T-helper 1 cell (primary cell): ENCODE data around the gene NBEAL2.
A peak's percentile ranks its signal among the peaks of the same experiment; 100 is the strongest.

Experiments used
- DNase-seq, 5 donors: peaks; one replicate each; pipeline ENCODE4 v3.0.0-alpha.2; 2012 to 2020

The NBEAL2 gene

DNA sequence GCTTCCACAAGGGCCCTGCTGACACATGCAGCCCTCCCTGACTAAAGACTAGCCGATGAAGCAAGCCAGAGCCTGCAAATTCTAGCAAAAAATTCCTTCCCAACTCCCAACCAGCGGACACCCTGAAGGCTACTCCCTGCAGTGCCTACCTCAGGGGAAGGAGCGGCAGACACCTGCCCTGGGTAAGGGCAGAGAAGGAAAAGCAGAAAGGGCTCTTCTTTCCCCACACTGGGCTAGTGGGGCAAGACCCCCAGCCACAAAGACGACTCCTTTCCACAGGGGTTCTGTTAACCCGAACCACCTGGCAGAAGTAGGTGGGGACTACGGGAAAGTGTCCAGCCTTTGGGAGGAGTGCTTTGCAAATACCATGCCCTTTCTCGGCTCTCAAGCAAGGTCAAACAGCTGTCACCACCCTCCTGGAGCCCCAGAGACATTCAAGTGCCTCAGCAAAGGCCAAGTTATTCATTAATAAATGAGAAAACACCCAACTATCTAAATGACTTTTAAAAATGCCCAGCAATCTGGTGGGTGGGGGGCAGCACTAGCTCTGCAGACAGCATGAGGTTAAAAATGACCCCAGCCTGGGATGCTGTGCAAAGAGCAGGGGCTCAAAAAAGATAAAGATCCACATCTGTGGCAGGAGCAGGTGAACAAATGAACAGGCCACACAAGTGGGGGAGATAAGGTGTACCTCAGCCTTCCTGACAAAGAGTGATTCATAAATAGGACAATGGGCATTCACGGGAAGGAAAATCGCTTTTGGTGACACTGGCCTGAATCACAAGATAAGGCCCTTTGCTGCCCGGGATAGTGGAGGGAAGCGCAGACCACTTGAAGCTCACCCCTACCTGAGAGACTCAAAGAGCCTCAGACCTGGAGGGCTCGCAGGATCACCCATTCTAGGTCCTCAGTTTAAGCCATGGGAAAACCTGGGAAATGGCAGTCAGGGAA is 36.0 kb upstream of the NBEAL2 start:
- no peak for DNase-seq

DNA sequence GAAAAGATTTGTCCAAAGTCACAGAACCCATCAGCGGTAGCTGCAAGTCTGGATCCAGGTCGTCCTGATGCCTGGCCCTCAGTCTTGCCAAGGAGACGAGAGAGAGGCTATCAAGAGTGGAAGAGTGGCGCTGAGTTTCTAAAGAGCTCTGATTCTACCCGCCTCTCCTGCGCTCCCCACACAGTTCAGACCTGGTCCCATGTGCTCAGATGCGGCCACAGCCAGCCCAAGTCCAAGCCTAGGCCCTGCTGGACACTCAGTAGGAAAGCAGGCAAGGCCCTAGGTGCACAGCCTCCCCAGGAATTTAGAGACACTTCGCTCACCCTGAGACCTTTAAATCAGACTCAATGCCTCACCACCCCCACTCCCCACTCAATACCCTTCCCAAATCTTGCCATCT is 35.3 kb upstream of the NBEAL2 start:
- DNase-seq: no peak

DNA sequence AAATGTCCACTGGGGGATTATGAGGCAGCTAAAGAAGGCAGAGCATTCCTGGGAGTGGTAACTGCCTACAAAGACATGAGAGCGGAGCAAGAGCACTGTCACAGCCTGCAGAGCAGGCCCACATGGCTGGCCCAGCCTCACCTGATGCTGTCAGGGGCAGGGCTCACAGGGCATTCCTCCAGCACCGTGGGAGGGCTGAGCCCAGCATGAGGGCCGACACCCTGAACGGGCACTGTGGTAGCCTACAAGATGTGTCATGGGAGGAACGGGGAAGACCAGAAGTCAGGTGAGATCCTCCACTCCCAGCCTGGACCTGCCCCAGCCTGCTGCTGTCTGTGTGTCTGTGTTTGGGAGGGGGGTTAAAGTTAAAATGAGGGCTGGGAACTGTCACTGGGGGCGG is 33.0 kb upstream of the NBEAL2 start:
- DNase-seq: no peak

DNA sequence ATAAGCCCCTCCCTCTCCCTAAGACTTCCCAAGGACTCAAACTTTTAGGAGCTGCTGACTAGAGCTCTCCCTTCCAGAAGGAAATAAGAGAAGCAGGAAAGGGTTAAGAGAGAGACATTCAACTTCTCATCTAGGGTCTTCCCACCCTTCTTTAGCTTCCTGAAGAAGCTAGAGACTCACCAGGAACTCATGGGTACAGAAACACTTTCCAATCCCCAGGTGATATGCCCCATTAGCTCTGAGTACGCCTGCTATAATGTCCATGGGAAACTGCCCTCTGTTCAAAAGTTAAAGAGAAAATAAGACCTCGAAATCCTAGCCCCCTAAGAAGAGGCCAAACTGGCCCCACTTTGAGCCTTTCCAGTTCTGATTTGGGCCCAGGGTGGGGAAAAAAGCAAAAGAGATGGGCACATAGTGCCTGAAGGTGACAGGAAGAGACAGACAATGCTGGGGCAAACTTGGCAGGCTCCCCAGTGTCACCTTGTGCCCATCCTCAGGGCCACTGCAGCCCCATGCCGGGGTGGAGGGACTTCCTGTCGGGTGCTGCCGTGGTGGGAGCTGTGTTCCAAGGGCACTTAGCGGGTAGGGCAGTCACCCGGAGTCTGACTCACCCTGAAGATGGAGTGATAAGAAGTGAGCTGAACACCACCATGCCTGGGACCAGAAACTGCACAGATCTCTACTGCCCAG is 32.5 kb upstream of the NBEAL2 start:
- peak; percentile 49 to 84 (median 70) for DNase-seq

DNA sequence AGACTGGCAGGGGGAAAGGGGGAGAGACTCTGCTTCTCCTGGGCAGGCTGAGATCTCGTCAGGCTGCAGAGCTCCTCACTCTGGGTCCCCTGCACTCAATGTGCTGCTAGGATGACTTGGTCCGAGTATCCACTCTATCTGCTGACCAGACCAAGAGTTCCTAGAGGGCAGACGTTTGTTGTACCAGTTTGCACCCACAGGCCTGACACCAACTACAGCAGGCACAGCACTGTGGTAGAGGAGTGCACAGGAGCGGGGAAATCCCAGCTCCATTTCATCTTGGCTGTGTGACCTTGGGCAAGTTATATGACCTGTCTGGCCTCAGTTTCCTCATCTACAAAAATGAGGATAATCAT is 31.9 kb upstream of the NBEAL2 start:
- DNase-seq: peak in 2 of 5 donors; percentile 12 to 27

DNA sequence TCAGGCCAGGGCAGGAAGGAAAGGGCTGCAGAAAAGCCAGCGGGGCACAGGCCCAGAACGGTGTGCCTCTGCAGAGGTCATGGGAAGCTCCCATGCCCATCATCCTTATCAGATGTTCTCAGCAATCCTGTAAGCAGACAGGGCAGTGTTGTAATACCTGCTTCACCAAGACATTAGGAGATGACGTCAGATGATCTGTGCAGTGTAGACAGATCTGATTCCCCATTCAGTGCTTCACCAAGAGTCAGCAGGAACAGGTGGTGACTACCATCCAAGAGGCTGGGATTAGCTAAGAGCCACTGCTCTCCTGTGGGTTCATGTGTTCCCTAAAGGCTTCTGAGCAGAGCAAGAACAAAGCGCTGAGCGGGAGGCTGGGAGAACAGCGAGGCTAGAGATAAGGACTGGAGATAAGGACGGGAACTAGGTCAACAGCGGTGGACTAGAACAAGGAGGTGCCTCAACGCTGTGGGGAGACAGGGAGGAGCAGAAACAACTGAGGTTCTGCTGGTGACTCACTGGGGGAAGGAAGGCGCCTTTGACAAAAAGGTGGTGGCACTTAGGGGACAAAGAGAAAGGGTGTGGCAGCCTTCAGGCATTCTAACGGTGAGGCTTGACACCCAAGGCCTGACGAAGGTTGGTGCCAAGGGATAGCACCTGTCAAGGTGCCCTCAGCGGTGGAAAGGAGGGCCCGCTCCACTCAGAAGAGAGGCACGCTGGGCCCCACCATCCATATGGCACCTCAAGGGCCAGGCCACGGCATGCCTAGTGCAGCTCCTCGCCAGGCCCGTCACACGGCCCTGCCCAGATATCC is 31.3 kb upstream of the NBEAL2 start:
- DNase-seq: peak; percentile 48 to 80 (median 69)

DNA sequence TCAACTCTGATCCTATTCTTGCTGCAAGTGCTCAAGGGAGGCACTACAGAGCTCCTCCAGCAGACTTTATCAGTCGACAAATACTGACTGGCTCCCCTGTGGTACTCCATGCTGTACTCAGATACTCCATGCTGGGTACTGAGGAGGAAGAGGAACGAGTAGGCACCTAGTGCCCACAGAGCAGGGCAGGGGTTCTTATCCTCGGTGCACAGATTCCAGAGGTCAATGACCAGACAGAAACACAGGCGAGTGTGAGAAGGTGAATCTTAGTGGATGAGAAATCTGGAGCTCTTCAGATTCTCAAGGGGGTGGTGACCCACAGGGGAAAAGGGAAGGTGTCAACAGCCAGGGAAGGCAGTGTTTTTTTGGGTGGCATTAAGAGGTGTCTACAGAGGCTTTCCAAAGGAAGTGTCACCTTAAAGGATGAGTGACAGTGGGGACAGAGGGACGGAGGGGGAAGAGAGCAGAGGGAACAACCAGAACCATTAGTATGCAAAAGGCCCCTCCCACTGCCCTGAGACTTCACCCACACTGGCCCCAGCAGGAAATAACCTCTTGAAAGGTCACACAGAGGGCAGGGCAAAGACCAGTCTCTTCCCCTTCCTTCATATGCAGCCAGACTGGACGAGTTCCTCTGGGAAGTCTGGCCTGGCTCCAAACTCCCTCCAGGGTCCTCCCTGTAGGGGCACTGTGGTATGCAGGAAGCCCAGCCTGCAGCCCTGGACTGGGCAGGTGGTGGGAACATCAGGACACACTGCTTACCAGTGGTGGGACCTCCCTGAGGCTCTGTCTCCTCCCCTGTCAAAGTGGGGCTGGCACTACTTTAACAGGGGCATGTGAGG is 30.4 kb upstream of the NBEAL2 start:
- DNase-seq: peak in 1 of 5 donors; percentile 8

DNA sequence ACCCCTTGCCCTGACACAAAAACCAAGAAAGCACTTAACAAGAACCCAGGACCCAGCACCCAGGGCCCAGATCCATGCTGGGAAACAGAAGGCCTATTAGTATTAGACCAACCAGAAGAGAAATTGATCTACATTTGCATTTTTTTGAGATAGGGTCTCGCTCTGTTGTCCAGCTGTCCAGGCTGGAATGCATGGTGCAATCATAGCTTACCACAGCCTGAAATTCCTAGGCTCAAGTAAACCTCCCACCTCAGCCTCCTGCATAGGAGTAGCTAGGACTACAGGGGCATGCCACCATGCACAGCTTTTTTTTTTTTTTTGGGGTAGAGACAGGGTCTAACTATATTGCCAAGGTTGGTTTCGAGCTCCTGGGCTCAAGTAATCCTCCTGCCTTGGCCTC is 29.3 kb upstream of the NBEAL2 start:
- DNase-seq: no peak

DNA sequence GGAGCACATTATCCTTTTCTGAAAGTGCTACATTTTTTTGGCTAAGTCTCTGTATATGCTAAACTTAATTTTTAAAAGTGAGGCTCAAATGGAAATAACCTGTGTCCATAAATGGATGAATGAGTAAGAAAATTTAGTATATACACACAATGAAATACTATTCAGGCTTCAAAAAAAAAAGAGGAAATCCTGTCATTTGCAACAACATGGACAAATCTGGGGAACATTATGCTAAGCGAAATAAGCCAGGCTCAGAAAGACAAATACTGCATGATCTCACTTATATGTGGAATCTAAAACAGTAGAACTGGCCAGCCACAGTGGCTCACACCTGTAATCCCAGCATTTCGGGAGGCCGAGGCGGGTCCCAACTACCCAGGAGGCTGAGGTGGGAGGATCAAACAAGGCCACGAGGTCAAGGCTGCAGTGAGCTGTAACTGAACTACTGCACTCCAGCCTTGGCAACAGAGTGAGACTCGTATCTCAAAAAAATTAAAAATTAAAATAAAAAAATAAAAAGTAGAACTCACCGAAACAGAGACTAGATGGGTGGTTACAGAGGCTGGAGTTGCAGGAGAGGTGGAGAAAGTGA is 28.7 kb upstream of the NBEAL2 start:
- no peak for DNase-seq

DNA sequence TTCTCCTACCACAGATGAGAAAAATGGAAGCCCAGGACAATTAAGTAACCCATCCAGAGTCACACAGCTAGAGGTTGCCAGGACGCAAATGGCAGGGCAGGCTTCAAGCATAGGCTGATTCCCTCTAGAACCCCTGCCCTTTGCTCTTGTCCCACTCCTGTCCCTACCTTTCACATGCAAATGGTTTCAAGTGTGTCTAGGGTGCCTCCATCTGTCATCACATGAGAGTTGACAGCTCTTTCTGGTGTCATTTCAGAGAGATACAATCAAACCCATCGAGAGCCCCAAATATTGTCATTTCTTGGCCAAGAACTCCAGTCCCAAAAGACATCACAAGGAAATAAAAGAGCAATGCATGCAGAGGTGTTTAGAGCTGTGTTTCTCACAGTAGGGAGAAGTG is 26.7 kb upstream of the NBEAL2 start:
- DNase-seq: no peak

DNA sequence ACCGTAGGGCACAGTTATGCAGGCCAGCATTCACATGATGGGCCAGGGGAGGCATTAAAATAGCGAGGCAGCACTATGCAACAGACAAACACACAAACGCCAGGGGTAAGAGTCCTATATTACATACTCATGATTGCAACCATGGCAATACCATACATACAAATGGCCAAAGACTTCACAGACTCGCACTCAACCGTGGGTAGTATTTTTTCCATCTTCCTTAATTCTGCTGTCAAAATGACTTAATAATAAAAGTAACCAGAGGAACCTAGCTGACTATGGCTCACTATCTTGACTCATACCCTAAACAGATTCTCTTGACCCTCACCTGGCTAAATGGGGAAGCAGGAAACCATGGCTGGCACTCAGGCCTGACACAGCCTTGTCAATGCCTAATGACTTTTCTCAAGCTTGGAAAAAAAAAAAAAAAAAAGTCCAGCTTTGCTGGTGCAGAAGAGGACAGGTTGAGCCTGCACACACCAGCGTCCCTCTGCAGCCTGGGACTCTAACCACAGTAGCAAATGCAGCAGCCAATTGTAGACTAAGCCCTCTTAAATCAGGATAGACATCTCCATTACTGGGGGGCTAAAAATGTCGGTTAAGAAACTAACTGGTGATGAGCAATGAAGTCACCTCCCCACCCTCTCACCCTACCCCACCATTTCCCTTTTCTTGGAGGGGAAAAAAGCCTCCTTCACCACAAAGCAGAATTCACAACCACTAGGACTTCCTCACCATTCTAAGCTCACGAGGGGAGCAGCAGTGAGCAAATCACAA is 26.0 kb upstream of the NBEAL2 start:
- no peak for DNase-seq

DNA sequence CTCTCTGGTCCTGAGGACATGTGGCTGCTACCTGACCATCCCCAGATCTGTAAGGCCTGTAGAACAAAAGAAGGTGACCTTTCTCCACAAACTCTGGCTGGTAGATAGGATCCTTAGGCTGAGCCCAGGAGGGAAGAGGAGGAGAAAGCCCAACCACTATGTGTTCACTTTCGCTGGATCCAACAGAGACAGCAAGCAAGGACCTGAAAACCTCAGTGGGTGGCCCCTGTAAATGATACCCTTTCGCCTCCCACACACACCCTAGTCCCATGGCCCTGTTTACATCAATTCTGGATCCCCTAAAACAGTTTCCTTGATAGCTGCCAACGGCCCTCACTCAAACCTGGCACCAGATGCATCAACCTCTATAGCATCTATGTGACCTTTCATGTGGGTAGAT is 25.3 kb upstream of the NBEAL2 start:
- no peak for DNase-seq

DNA sequence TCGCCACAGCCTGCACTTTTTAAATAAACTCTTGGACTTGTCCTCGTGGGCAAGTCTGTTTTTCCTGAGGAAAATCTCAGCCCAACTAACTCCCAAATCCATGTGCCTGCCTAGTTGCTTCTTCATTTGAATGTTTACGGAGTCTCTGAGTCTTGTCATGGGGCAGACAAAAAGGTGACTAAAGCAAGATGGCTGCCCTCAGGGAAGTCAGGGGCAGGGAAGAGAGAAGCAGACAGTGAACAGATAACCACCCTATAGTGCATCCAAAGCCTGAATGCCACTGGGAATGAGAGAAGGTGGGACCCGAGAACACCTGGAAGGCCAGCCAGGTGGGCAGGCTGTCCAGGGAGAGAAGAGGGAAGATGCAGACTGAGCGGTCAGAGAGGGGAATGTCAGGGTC is 24.3 kb upstream of the NBEAL2 start:
- no peak for DNase-seq

DNA sequence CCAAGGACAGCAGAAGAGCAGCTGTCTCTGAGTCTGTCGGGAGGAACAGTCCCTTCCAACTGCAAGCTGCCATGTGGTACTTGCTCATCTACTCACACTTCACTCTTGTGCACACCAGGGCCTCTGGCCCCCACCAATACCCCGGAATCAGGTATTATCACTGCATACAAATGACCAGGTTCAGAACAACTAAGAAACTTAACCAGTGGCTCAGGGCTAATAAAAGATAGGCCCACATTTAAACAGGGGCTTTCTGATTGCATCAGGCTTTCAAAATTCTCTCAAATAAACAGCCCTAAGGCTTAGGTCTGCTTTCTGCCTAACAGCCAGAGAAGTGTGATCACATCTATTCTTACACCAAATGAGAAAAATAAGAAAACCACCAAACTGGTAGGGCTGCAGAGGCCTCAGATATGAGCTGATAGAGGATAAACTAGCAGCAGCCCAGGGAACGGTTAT is 23.6 kb upstream of the NBEAL2 start:
- DNase-seq: no peak

DNA sequence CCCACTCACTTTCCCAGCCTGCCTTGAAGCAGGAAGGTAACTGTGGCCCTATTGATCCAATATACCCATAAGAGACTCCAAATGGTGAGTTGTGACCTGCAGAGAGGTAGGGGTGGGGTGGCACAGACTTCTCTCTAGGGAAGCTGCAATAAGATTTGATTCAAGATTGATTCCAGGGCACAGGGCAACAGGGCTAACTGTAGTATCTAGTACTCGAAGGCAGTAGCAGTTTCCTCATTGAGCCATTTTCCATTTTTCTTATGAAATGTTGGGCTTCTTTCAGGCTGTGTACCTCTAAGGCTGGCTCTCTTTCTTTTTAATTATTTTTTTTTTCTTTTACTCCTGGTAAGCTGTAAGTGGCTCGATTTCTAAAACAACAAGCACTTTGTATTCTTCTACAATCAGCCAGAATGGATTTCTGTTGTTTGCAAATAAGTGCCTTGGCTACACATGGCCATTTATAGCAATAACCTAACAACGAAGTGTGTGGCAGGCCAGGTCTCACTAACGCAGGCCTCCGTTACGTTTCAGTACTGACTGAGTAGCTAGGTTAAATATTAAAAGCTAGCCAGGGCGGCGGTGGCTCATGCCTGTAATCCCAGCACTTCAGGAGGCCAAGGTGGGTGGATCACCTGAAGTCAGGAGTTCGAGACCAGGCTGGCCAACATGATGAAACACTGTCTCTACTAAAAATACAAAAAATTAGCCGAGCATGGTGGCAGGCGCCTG is 22.2 kb upstream of the NBEAL2 start:
- DNase-seq: no peak

DNA sequence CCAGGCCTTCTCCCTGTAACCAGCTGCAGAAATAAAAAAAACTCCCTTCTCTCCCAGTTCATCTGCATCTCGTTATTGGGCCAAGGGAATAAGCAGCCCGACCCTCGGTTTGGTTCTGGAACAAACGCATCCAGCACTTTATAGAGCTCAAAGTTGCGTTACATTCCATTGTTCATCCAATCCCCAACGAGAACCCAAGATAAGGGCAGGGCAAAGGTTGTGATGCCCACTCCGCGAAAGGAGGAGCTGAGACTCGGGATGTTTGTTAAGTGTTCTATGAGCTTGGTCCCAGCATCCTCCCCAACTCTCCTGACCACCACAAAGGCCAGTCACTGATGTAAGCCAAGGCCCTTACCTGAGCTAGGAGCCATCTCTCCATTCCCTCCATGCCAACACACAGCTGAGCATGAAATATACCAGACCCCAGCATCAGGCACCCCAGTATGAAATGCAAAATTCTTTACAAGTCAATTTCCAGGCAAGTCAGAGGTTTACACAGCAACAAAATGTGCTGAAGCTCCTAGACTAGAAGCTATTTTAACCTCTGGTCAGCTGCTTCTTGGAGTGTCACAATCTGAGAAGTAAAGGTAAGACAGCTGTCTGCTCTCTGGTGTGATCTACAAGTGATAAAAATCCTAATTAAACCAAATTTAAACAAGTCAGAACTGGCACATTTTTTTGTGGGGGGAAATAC is 20.9 kb upstream of the NBEAL2 start:
- no peak for DNase-seq

DNA sequence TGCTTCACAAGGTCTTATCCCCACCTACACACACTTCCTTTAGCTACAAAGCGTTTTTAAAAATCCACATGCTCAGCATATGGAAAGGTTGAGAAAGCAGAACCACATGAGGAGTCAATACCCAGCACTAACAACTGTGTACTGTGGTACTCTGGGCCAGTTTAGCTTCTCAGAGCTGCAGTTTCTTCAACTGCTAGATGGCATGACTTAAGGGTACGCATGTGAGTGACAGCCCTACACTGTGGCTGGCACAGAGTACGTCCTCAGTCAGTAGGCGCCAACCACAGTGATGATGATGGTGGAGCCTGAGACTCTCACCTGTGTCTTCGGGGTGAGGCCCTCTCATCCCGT is 20.3 kb upstream of the NBEAL2 start:
- DNase-seq: no peak

DNA sequence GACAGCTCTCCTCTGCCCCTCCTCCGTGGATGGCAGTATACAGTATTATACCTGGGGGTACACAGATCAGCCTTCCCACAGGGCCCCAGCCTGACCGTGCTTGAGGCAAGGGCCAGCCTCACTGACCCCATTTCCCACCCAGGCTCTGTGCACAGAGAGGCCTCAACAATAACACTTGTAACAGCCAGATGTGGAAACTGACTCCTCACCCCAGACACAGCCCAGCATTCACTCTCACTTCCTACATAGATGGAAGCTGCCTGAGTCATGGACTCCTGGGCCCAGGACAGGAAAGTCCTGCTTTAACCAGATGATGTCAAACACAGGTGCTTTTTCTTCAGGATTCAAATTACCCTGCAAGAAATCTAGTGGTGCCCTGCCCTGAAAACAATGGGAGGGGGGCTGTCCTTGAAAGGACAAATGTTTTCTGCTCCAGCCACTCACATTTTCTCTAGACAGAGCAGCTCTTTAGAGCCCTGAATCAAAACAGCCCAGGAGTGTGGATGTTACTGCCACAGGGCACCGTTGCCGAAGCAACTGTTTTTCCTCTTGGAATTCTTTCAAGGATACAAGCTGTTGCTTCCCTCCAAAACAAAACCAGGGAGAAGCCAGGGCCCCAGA is 19.3 kb upstream of the NBEAL2 start:
- no peak for DNase-seq

DNA sequence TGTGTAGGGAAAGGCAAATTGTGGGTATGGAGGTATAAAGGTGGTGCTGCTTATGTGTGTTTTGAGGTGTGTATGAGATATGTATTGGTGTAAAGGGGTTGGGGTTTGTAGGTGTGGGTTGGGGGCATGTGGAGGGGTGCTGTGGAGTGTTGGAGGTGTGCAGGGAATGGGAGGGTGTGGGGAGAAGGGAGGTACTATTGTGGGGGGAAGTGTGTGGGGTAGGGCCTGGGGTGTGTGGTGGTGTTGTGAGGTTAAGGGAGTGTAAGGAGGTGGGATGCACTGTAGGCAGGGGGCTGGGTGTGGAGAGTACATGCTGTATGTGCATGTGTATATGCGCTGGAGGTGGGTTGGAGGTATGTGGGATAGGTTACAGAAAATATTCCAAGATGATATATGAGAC is 18.6 kb upstream of the NBEAL2 start:
- DNase-seq: no peak
